HFF-Myc (cell line): ENCODE results near the gene ADCY4.

Experiments
- DNase-seq: peaks from one replicate; pipeline ENCODE4 v3.0.0-alpha.2; 2011; ENCODE audit warnings: low read depth; ENCODE audit errors: extremely low read depth
- H3K4me3 ChIP-seq: replicated peaks from 2 replicates; pipeline ENCODE4 v1.5.1; 2011; ENCODE audit warnings: low read depth, mild to moderate bottlenecking, control low read depth, low read length
- CTCF ChIP-seq: IDR thresholded peaks from 2 replicates; pipeline ENCODE4 v1.5.1; 2012; ENCODE audit warnings: mild to moderate bottlenecking, low read depth, low read length, control low read depth; ENCODE audit errors: missing control alignments

ADCY4 gene

GRCh38 chr14:24269368-24269767 is 65.5 kb downstream of the ADCY4 start:
- no peak overlapping the region for H3K4me3 ChIP-seq
- TF ChIP-seq CTCF: no peak
- no peak for DNase-seq
